RKO (cell line): ENCODE results near the gene LHPP.
"Not testable (repeated sequence)": the region's sequence is repeated elsewhere in the genome, so short reads cannot be mapped to it uniquely, and the experiment has no call there.

Source experiments
- DNase-seq: peaks from one replicate; pipeline ENCODE4 v3.0.0-alpha.2; 2016; ENCODE audit warnings: low spot score

LHPP gene

DNA sequence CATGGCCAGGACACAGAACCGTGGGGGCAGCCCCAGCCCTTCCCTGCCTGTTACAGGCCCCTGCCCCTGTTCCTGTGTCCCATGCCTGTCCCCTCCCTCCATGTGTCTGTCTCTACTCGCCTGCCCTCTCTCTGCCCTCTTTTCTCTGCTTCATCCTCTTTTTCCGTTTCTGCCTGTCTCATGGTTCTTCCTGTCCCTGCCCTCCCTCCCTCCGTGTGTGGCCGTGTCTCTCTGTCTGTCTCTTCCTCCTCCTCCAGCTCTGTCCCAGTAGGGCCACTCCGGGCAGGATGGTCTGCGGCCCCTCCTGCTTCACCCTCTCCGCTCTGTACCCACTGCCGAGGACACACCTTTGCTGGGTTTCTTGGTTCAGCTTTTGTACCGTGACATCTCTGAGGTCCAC, 145.2 kb downstream of the LHPP start:
- DNase-seq = no peak

DNA sequence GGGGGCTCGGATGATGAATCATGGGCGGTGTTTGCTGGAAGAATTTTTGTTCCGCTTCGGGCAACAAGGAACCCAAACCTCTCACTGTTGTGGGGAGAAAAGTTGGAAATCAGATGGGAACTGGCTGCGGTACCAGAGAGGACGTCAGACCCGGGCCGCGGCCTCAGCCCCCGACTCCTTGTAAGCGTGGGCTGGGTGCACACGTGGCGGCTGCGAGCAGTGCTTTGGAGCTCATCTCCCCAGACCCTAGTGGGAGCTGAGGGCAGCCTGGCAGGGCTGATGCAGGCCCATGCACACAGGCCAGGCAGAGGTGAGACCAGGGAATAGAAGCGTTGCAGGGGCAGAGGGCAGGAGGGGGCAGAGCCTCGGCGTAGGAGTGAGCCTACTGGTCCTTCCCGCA, 146.1 kb downstream of the LHPP start:
- no peak for DNase-seq

DNA sequence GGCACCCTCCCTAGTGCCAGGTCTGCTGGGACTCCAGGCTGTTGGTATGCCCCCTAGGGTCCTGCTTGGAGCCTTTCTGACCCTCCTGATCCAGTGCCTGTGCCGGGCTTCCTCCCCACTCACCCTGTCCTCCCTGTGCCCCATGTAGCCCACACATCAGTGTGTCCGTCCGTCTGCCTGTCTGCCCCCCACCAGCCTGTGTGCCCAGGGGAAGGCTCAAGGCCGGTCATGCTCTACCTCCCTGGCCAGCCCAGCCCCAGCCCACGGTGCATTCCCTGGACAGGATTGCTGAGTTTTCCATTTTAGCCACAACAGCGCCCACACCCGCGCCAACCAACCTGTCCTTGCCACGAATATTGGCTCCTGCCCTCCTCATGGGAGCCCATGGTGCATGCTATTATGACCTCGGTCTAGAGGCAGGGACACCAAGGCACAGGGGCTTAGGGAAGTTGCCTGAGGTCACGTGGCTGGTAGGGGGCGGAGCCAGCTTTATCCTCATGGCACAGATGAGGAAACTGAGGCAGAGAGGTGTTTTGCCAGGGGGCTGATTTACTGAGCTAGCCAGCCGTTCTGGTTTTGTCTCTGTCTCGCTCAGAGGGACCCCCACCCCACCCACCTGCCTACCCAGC, 146.6 kb downstream of the LHPP start:
- no peak for DNase-seq

DNA sequence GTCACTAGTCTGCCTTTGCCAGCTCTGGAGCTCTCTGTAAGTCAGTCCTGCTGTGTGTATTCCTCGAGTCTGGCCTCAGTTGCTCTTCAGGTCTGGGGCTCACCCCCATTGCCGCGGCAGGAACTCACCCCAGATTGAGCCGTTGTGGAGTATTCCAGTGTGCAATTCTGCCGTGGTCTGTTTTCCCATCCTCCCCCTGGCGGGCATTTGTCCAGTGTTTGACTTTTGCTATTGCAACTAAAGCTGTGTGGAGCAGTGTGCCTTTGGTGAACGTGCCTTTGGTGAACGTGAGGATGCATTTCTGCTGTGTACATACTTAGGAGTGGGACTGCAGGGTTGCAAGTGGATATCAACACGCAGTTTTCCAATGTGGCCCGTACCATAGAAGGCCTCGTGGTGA, 148.1 kb downstream of the LHPP start:
- DNase-seq = no peak

DNA sequence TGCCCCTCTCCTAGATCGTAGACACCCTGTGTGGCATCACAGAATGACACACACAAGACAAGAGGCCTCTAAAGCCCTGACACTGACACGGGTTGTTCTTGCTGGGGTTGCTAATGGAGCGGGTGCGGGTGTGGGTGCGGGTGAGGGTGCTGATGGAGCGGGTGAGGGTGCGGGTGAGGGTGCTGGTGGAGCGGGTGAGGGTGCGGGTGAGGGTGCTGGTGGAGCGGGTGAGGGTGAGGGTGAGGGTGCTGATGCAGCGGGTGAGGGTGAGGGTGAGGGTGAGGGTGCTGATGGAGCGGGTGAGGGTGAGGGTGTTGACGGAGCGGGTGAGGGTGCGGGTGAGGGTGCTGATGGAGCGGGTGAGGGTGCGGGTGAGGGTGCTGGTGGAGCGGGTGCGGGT, 148.6 kb downstream of the LHPP start:
- not testable (repeated sequence) for DNase-seq

DNA sequence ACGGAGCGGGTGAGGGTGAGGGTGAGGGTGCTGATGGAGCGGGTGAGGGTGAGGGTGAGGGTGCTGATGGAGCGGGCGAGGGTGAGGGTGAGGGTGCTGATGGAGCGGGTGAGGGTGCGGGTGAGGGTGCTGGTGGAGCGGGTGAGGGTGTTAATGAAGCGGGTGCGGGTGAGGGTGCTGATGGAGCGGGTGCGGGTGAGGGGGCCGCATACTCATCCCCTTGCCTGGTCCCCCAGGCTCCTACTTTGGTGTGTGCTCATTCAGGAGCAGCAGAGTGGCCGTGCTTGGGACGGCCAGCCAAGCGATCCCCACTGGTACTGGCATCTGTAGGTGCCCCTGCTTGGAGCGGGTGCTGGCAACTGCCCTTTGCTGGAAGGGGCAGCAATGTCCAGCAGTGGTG, 149.2 kb downstream of the LHPP start:
- not testable (repeated sequence) for DNase-seq

- no peak for DNase-seq
Measured at GRCh38 chr10:124611738-124612137, 150.1 kb downstream of the LHPP start.

DNA sequence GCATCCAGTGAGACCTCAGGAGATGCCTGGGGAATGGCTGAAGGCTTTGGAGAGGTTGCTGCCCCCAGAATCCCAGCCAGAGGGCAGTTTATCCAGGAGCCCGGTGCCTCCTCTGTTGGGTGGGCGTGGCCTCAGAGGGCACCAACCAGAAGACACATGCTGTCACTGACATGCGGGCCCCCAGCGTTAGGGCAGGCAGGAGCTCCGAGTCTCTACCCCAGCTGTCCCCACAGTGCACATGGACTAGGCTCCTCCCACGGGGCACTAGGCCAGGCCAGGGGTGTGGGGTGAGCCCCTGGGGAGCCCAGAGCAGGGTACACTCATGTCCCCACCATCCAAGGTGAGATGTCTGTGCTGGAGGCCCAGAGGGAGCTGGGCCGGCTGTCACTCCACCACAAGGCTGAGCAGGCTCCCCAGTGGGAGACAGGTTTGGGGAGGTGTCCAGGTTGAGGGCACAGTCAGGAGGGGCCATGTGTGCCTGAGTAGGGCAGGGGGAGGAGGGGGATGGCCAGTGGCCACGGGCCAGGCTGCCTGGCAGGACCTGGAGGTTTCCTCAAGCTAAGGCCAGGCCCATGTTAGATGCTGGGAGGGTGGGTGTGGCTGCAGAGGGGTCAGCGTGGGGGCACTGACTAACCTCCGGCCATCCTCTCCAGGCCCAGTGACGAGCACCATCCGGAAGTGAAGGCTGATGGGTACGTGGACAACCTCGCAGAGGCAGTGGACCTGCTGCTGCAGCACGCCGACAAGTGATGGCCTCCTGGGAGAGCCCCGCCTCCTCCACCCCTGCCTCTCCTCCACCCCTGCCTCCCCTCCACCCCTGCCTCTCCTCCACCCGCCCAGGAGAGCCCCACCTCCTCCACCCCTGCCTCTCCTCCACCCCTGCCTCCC, 151.2 kb downstream of the LHPP start:
- DNase-seq = no peak

DNA sequence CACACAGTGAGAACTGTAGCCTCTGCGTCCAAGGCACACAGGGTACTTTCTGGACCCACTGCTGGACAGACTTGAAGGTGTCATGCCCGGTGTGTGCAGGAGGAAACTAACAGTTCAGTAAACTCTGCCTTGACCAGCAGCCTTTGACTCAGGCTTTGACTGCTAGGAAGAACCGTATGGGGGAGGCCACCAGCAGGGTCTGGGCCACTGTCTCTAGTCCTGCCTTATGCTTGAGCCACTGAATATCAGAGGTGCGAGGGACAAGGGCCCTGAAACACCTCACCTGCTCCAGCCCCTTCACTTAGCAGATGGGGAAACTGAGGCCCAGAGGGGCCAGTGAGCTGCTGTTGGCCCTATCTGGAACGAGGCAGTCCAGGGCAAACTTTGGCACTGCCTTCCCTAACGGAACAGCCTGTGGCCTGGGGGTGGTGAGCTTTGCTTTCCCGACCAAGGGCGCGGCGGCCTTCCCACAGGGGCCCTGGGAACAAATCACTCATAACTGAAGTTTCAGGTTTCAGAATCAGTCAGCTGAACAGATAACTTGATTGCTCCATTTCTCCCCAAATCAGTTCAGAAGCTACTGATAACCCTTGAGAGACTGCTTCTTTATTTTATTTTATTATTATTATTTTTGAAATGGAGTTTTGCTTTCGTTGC, 152.5 kb downstream of the LHPP start:
- DNase-seq = no peak

DNA sequence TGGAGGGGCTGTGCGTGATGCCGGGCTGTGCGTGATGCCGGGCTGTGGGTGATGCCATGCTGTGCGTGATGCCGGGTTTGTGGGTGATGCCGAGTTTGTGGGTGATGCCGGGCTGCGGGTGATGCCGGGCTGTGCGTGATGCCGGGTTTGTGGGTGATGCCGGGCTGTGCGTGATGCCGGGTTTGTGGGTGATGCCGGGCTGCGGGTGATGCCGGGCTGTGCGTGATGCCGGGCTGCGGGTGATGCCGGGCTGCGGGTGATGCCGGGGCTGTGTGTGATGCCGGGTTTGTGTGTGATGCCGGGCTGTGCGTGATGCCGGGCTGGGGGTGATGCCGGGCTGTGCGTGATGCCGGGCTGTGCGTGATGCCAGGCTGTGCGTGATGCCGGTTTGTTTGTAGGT, 153.6 kb downstream of the LHPP start:
- no peak for DNase-seq

GRCh38 chr10:124616040-124616835, 154.6 kb downstream of the LHPP start:
- DNase-seq = no peak

GRCh38 chr10:124616836-124617130, 155.2 kb downstream of the LHPP start:
- no peak for DNase-seq

DNA sequence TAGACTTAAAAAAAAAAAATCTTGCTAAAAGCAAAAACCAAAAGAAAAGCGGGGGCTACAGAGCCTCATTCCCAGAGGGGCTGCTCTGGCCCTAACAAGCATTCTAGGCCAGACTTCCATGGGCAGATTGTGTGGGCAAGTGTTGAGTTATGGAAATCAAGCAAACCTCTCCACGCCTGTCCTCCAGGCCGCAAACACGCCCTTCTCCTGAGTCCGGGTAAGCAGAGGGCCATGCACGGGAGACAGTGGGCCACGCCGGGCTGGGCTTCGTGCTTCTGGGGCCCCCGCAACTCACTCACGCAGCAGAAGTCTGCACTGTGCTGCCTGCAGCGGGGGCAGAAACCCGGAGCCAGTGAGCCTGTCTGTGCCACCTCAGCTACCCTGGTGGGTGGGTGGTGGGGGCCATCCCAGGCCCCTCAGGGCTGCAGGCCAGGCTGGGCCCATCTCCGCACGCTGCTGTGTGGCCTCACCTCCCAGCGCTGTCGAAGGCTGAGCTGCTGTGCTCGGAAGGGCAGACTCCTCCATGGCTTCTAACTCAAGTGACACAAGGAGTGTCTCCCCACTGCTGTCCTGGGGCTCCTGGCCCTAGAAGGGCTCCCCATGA, 156.9 kb downstream of the LHPP start:
- no peak for DNase-seq

GRCh38 chr10:124619195-124619594, 157.6 kb downstream of the LHPP start:
- no peak for DNase-seq

- DNase-seq = no peak
Measured at GRCh38 chr10:124619802-124620490, 158.3 kb downstream of the LHPP start.

DNA sequence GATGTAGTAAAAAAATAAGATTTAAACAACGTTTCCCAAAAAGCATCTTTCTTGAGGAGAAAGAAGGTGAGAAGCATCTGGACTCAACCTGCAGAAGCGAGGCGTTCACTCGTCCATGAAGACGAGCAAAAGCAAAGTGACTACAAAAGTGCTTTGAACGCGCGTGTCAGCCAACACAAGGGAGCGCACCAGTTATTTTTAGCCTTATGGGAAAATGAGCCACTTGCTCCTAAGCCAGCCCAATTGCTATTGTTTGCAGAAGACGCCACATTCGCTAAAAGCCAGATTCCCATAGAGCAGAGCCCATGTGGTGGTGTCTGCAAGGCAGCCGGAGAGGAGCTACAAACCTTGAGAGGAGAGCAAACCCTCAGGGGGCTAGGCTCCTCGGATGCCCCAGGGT, 160.0 kb downstream of the LHPP start:
- DNase-seq = no peak

GRCh38 chr10:124622158-124622557, 160.5 kb downstream of the LHPP start:
- no peak for DNase-seq

GRCh38 chr10:124622866-124623536, 161.4 kb downstream of the LHPP start:
- no peak for DNase-seq

- no peak for DNase-seq
Measured at GRCh38 chr10:124624006-124624405, 162.4 kb downstream of the LHPP start.

DNA sequence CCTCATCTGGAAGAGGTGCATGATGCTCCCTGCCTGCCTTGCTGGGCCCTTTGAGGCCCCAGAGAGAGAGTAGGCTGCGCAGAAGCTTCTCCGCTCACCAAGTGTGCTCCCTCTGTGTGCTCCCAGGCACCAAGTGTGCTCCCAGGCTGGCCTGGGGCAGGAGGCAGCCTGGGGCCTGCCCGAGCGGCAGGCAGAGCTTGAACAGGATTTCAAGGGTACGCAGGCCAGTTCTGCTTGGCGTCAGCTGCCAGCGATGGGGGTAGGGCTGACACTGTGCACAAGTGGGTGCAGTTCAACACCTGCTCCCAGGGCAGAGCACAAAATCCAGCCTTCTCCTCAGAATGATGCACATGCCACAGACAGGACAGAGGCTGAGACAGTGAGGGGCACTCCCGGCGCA, 162.8 kb downstream of the LHPP start:
- DNase-seq = no peak

DNA sequence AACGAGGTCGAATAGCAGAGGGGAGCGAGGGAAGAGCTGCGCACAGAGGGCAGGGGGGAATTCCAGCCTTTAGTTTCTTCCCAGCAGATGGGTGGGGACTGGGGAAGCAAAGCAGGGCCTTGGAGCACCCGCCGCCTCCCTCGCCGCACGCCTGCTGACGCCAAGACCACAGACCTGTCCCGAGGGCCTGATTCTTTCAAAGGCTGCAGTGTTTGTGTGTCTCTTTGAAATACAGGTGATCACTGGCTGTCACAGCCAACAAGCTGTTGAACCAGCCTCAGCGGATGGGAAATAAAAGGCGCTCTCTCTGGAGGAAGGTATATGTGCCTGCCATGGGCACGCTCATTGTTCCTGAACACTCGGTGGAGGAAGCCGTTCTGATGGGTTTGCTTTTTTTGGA, 163.3 kb downstream of the LHPP start:
- DNase-seq = no peak
